ENCODE measurements around the gene FAF1.
"Not testable (repeated sequence)": the region's sequence is repeated elsewhere in the genome, so short reads cannot be mapped to it uniquely, and the experiment has no call there.

The FAF1 gene

GRCh38 chr1:50917138-50918137 is 42.6 kb downstream of the FAF1 start:
- no peak overlapping the region for H3K4me3 ChIP-seq (ENCODE audit: low read depth, low read length)
- DNase-seq (ENCODE audit: low read depth) = no peak
- no peak for TF ChIP-seq CTCF (IDR thresholded peaks at IDR 0.05; ENCODE audit: low read depth, low read length)
- TF ChIP-seq MAX (IDR thresholded peaks at IDR 0.05; ENCODE audit: low read depth, low read length) = no peak
- TF ChIP-seq POLR2A (IDR thresholded peaks at IDR 0.05; ENCODE audit: extremely low read depth, insufficient read length) = no peak
- TF ChIP-seq MYC (IDR thresholded peaks at IDR 0.05; ENCODE audit: low read depth, low read length) = no peak

GRCh38 chr1:50915621-50916020 is 44.4 kb downstream of the FAF1 start:
- no peak for DNase-seq (ENCODE audit: low read depth)
- TF ChIP-seq POLR2A (IDR thresholded peaks at IDR 0.05; ENCODE audit: extremely low read depth, insufficient read length) = no peak
- no peak for TF ChIP-seq CTCF (IDR thresholded peaks at IDR 0.05; ENCODE audit: low read depth, low read length)
- no peak for TF ChIP-seq MAX (IDR thresholded peaks at IDR 0.05; ENCODE audit: low read depth, low read length)
- TF ChIP-seq MYC (IDR thresholded peaks at IDR 0.05; ENCODE audit: low read depth, low read length) = no peak
- H3K4me3 ChIP-seq (ENCODE audit: low read depth, low read length) = no peak overlapping the region

GRCh38 chr1:50913954-50914353 is 46.1 kb downstream of the FAF1 start:
- DNase-seq (ENCODE audit: low read depth) = no peak
- TF ChIP-seq MYC (IDR thresholded peaks at IDR 0.05; ENCODE audit: low read depth, low read length) = no peak
- TF ChIP-seq MAX (IDR thresholded peaks at IDR 0.05; ENCODE audit: low read depth, low read length) = no peak
- no peak for TF ChIP-seq POLR2A (IDR thresholded peaks at IDR 0.05; ENCODE audit: extremely low read depth, insufficient read length)
- no peak for TF ChIP-seq CTCF (IDR thresholded peaks at IDR 0.05; ENCODE audit: low read depth, low read length)
- no peak overlapping the region for H3K4me3 ChIP-seq (ENCODE audit: low read depth, low read length)

- not testable (repeated sequence) for H3K4me3 ChIP-seq (ENCODE audit: low read depth, low read length)
These were observed 49.7 kb downstream of the FAF1 start for GRCh38 chr1:50910356-50910755.

GRCh38 chr1:50907610-50908009 is 52.5 kb downstream of the FAF1 start:
- H3K4me3 ChIP-seq (ENCODE audit: low read depth, low read length); DNase-seq (ENCODE audit: low read depth): not testable (repeated sequence)

More at GRCh38 chr1:50910356-50910755, 49.7 kb downstream of the FAF1 start:
- DNase-seq (ENCODE audit: low read depth) = not testable (repeated sequence)

GRCh38 chr1:50906050-50906449 is 54.0 kb downstream of the FAF1 start:
- not testable (repeated sequence) for DNase-seq (ENCODE audit: low read depth); H3K4me3 ChIP-seq (ENCODE audit: low read depth, low read length)

- TF ChIP-seq POLR2A (IDR thresholded peaks at IDR 0.05; ENCODE audit: extremely low read depth, insufficient read length) (no peak), MYC (IDR thresholded peaks at IDR 0.05; ENCODE audit: low read depth, low read length) (no peak), MAX (IDR thresholded peaks at IDR 0.05; ENCODE audit: low read depth, low read length) (no peak), CTCF (IDR thresholded peaks at IDR 0.05; ENCODE audit: low read depth, low read length) (no peak)
- no peak for DNase-seq (ENCODE audit: low read depth)
- H3K4me3 ChIP-seq (ENCODE audit: low read depth, low read length) = no peak overlapping the region
These were observed 57.6 kb downstream of the FAF1 start for GRCh38 chr1:50902419-50902818.
